PC-9 (cell line): Measurements from ENCODE around the gene CDA. TPM values are rescaled to one million over a fixed set of nuclear protein-coding genes. Genes with fewer than 3 reads are reported as not detected.

ENCODE experiments used
- BruUV-seq: library from RNA; stranded (reverse); fragments of 400-500 nt; replicated peaks from 2 replicates; lab custom pipeline; 2021; lab: Mats Ljungman, UMichigan
- CTCF ChIA-PET: fragments of 300-600 bp; sonication (Branson Sonifier 250); formaldehyde crosslinking; loops from one replicate; lab custom pipeline; 2022; ENCODE audit warnings: antibody characterized with exemption; lab: Charles Lee
- POLR2A ChIA-PET: fragments of 300-600 bp; sonication (Branson Sonifier 250); formaldehyde crosslinking; loops from one replicate; lab custom pipeline; 2022; ENCODE audit warnings: antibody characterized with exemption; ENCODE audit not compliant: unreplicated experiment; lab: Charles Lee
- DNase-seq, 2 experiments: peaks; one replicate each; pipeline versions ENCODE4 v3.0.0 to v3.0.0-alpha.2; 2015 to 2022; ENCODE audit warnings: mixed read lengths in 1 of 2
- H2AFZ ChIP-seq: fragments of 200-600 bp; sonication (generic); 2 replicates; pipeline ENCODE4 v1.8.1; 2017; ENCODE audit warnings: antibody characterized with exemption
- H3F3A ChIP-seq: fragments of 200-600 bp; sonication (generic); 2 replicates; pipeline ENCODE4 v1.8.1; 2017; ENCODE audit warnings: antibody characterized with exemption, mild to moderate bottlenecking, low read depth; ENCODE audit not compliant: insufficient read depth
- H3K27ac ChIP-seq: fragments of 200-600 bp; sonication (generic); 2 replicates; pipeline ENCODE4 v1.6.1; 2016; ENCODE audit warnings: mixed run types
- H3K27me3 ChIP-seq: fragments of 200-600 bp; sonication (generic); 2 replicates; pipeline ENCODE4 v1.6.1; 2016; ENCODE audit warnings: low read depth, mixed run types; ENCODE audit not compliant: insufficient read depth
- H3K36me3 ChIP-seq: fragments of 200-600 bp; sonication (generic); 2 replicates; pipeline ENCODE4 v1.6.1; 2016; ENCODE audit warnings: low read depth, mixed run types
- H3K4me1 ChIP-seq: fragments of 200-600 bp; sonication (generic); replicated peaks from 2 replicates; pipeline ENCODE4 v1.6.1; 2016; ENCODE audit warnings: mixed run types; ENCODE audit not compliant: insufficient read depth
- H3K4me2 ChIP-seq: fragments of 200-600 bp; sonication (generic); 2 replicates; pipeline ENCODE4 v1.6.1; 2017; ENCODE audit warnings: mixed run types
- H3K4me3 ChIP-seq: fragments of 200-600 bp; sonication (generic); 2 replicates; pipeline ENCODE4 v1.6.1; 2016; ENCODE audit warnings: mixed run types
- H3K79me2 ChIP-seq: fragments of 200-600 bp; sonication (generic); 2 replicates; pipeline ENCODE4 v1.6.1; 2017; ENCODE audit warnings: low read depth, mixed run types
- H3K9me2 ChIP-seq: fragments of 200-600 bp; sonication (generic); 2 replicates; pipeline ENCODE4 v1.8.1; 2017; ENCODE audit warnings: mild to moderate bottlenecking; ENCODE audit not compliant: insufficient read depth
- H3K9me3 ChIP-seq: fragments of 200-600 bp; sonication (generic); 2 replicates; pipeline ENCODE4 v1.8.1; 2016; ENCODE audit warnings: low read depth; ENCODE audit not compliant: insufficient read depth
- H4K20me1 ChIP-seq: fragments of 200-600 bp; sonication (generic); 2 replicates; pipeline ENCODE4 v1.8.1; 2017; ENCODE audit not compliant: insufficient read depth
- EZH2 ChIP-seq: fragments of 200-600 bp; sonication (generic); IDR thresholded peaks from 2 replicates; pipeline ENCODE4 v1.8.0; 2017; ENCODE audit warnings: antibody characterized with exemption, low read depth
- intact Hi-C: fragments of 100-400 bp; cut with micrococcal nuclease; formaldehyde crosslinking; loops from one replicate; pipeline ENCODE4 v1.10.0; 2022; ENCODE audit not compliant: unreplicated experiment
- total RNA-seq: library from RNA; stranded (reverse); gene quantifications from 2 replicates; pipeline ENCODE4 v1.2.3, GENCODE V29; 2021
- TF ChIP-seq, protein P1 (sequence below): fragments of 200-600 bp; sonication (generic); conservative IDR thresholded peaks from 2 replicates; pipeline ENCODE4 v1.6.1; 2017; ENCODE audit warnings: mixed run types, antibody characterized with exemption, mild to moderate bottlenecking, moderate library complexity

Gene CDA
- total RNA-seq, 1 experiment from 2014 or later, result 56.6 TPM

- POLR2A ChIA-PET, result no interaction called here
These were observed 37.7 kb upstream of the CDA start for GRCh38 chr1:20551161-20551560.

GRCh38 chr1:20551945-20552727 lies 36.8 kb upstream of the CDA start, which contains the start of gene FAM43B:
FAM43B (plus strand) TSS chr1:20552573; CDS start chr1:20552974, 401 bp downstream.
- TF ChIP-seq, protein P1, sequence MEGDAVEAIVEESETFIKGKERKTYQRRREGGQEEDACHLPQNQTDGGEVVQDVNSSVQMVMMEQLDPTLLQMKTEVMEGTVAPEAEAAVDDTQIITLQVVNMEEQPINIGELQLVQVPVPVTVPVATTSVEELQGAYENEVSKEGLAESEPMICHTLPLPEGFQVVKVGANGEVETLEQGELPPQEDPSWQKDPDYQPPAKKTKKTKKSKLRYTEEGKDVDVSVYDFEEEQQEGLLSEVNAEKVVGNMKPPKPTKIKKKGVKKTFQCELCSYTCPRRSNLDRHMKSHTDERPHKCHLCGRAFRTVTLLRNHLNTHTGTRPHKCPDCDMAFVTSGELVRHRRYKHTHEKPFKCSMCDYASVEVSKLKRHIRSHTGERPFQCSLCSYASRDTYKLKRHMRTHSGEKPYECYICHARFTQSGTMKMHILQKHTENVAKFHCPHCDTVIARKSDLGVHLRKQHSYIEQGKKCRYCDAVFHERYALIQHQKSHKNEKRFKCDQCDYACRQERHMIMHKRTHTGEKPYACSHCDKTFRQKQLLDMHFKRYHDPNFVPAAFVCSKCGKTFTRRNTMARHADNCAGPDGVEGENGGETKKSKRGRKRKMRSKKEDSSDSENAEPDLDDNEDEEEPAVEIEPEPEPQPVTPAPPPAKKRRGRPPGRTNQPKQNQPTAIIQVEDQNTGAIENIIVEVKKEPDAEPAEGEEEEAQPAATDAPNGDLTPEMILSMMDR, result no peak
- TF ChIP-seq EZH2, result no peak
- H3K4me2 ChIP-seq, result no peak within 1 kb of the TSS
- ChIA-PET CTCF (interaction anchor here (0.6 kb wide), 2 partner anchors 29 to 869 kb away, joined by 4 to 6 read pairs; no protein-coding TSS in a partner anchor), POLR2A (no interaction called here)
- H3K9me3 ChIP-seq, result no peaks in the 10 kb centered on the region
- H3K9me2 ChIP-seq, result no peaks in the 10 kb centered on the region; the same call in 1 of the 2 replicates
- no peak within 1 kb of the TSS for H2AFZ ChIP-seq
- no peaks in the 10 kb centered on the region for H3K27me3 ChIP-seq
- H3K36me3 ChIP-seq, result no peaks in the 10 kb centered on the region
- no peaks in the 10 kb centered on the region for H3F3A ChIP-seq
- no peak within 1 kb of the TSS for H3K4me3 ChIP-seq
- H3K79me2 ChIP-seq, result no peaks in the 10 kb centered on the region
- no TSS peak for BruUV-seq
- no peaks in the 10 kb centered on the region for H3K4me1 ChIP-seq
- no peak within 1 kb of the TSS for H3K27ac ChIP-seq
- intact Hi-C loops, result no loop called here
- H4K20me1 ChIP-seq, result no peaks in the 10 kb centered on the region
- DNase-seq, result no peak

More at GRCh38 chr1:20551161-20551560, 37.7 kb upstream of the CDA start:
- H3K27ac ChIP-seq, result no peak overlapping the region
- TF ChIP-seq EZH2, result no peak
- TF ChIP-seq, protein P1, result no peak
- H3K9me3 ChIP-seq, result no peaks in the 10 kb centered on the region
- no peaks in the 10 kb centered on the region for H3F3A ChIP-seq
- no peaks in the 10 kb centered on the region for H4K20me1 ChIP-seq
- no peak overlapping the region for H3K4me3 ChIP-seq
- no peaks in the 10 kb centered on the region for H3K27me3 ChIP-seq
- no peaks in the 10 kb centered on the region for H3K36me3 ChIP-seq
- H2AFZ ChIP-seq, result no peak overlapping the region
- DNase-seq, result no peak
- H3K79me2 ChIP-seq, result no peaks in the 10 kb centered on the region
- no TSS peak for BruUV-seq
- no peaks in the 10 kb centered on the region; the same call in 1 of the 2 replicates for H3K9me2 ChIP-seq
- no peaks in the 10 kb centered on the region for H3K4me1 ChIP-seq
- no peak overlapping the region for H3K4me2 ChIP-seq
- intact Hi-C loops, result no loop called here
- CTCF ChIA-PET, result interaction anchor here (0.6 kb wide), 1 partner anchor 28 kb away, joined by 6 read pairs; no protein-coding TSS in a partner anchor

DNA sequence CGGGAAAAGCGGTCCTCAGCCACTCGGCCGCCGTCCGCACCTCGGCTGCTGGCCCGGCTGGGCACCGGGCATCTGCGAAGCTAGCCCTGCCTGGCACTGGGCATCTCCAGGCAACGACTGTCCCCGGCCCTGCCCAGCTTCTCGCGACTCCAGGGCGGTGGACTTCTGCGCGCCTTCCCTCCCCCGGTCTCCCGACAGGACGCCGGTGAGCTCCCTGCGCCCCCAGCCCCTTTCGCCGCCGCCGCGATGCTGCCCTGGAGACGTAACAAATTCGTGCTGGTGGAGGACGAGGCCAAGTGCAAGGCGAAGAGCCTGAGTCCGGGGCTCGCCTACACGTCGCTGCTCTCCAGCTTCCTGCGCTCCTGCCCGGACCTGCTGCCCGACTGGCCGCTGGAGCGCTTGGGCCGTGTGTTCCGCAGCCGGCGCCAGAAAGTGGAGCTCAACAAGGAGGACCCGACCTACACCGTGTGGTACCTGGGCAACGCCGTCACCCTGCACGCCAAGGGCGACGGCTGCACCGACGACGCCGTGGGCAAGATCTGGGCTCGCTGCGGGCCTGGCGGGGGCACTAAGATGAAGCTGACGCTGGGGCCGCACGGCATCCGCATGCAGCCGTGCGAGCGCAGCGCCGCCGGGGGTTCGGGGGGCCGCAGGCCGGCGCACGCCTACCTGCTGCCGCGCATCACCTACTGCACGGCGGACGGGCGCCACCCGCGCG lies 36.0 kb upstream of the CDA start:
- Histone ChIP-seq H3K9me3 (no peaks in the 10 kb centered on the region), H3K36me3 (no peaks in the 10 kb centered on the region), H3K4me2 (no peak overlapping the region), H3K27ac (no peak overlapping the region), H3K79me2 (no peaks in the 10 kb centered on the region), H3K4me3 (no peak overlapping the region), H3K27me3 (no peaks in the 10 kb centered on the region), H4K20me1 (no peaks in the 10 kb centered on the region), H3F3A (no peaks in the 10 kb centered on the region), H3K4me1 (no peaks in the 10 kb centered on the region), H3K9me2 (no peaks in the 10 kb centered on the region; the same call in 1 of the 2 replicates), H2AFZ (no peak overlapping the region)
- DNase-seq, result no peak
- intact Hi-C loops, result no loop called here
- CTCF ChIA-PET, result no interaction called here
- TF ChIP-seq EZH2, result no peak
- TF ChIP-seq, protein P1, result no peak
- BruUV-seq, result no TSS peak
- POLR2A ChIA-PET, result no interaction called here
